H9 (cell line): ENCODE results near the gene DLG2. TPM values are rescaled to one million over a fixed set of nuclear protein-coding genes. Genes with fewer than 3 reads are reported as not detected.

ENCODE experiments used
- DNase-seq: peaks from one replicate; pipeline ENCODE4 v3.0.0-alpha.2; 2017
- H2AFZ ChIP-seq: one replicate; pipeline ENCODE4 v1.6.1; 2013; ENCODE audit warnings: mild to moderate bottlenecking, low read length, control low read depth, moderate library complexity
- H2AK5ac ChIP-seq: 2 replicates; pipeline ENCODE4 v1.6.1; 2013; ENCODE audit warnings: low read length, control low read depth, mixed read lengths; ENCODE audit not compliant: insufficient read length
- H2BK120ac ChIP-seq: one replicate; pipeline ENCODE4 v1.6.1; 2013; ENCODE audit warnings: low read depth, mild to moderate bottlenecking, low read length, control low read depth, inconsistent platforms; ENCODE audit not compliant: poor library complexity, severe bottlenecking
- H2BK12ac ChIP-seq: 2 replicates; pipeline ENCODE4 v1.6.1; 2013; ENCODE audit warnings: low read length, control low read depth, mixed read lengths, low read depth; ENCODE audit not compliant: insufficient read length
- H2BK15ac ChIP-seq: 2 replicates; pipeline ENCODE4 v1.6.1; 2013; ENCODE audit warnings: low read depth, low read length, control low read depth
- H2BK20ac ChIP-seq: one replicate; pipeline ENCODE4 v1.6.1; 2013; ENCODE audit warnings: low read depth, mild to moderate bottlenecking, low read length, control low read depth, inconsistent platforms; ENCODE audit not compliant: poor library complexity, severe bottlenecking
- H2BK5ac ChIP-seq: 2 replicates; pipeline ENCODE4 v1.6.1; 2013; ENCODE audit warnings: low read length, control low read depth, mixed read lengths; ENCODE audit not compliant: insufficient read length
- H3K14ac ChIP-seq: 2 replicates; pipeline ENCODE4 v1.6.1; 2013; ENCODE audit warnings: low read length, control low read depth; ENCODE audit not compliant: insufficient read depth
- H3K18ac ChIP-seq: 2 replicates; pipeline ENCODE4 v1.6.1; 2013; ENCODE audit warnings: low read depth, mild to moderate bottlenecking, mixed read lengths, low read length, control low read depth; ENCODE audit not compliant: insufficient read length
- H3K23ac ChIP-seq: 2 replicates; pipeline ENCODE4 v1.6.1; 2013; ENCODE audit warnings: low read length, control low read depth, mixed read lengths, low read depth; ENCODE audit not compliant: insufficient read length
- H3K23me2 ChIP-seq: 2 replicates; pipeline ENCODE4 v1.6.1; 2013; ENCODE audit warnings: low read depth, mild to moderate bottlenecking, mixed read lengths, low read length, control low read depth; ENCODE audit not compliant: insufficient read length, poor library complexity, severe bottlenecking
- H3K27ac ChIP-seq: 2 replicates; pipeline ENCODE4 v1.5.1; 2013; ENCODE audit warnings: low read length, control low read depth, mixed read lengths, low read depth; ENCODE audit not compliant: insufficient read length
- H3K27me3 ChIP-seq: 2 replicates; pipeline ENCODE4 v1.6.1; 2013; ENCODE audit warnings: low read length, control low read depth, inconsistent platforms; ENCODE audit not compliant: insufficient read depth
- H3K4ac ChIP-seq: 2 replicates; pipeline ENCODE4 v1.6.1; 2013; ENCODE audit warnings: low read depth, mild to moderate bottlenecking, control low read depth, inconsistent platforms, low read length, moderate library complexity
- H3K4me1 ChIP-seq: 2 replicates; pipeline ENCODE4 v1.6.1; 2013; ENCODE audit warnings: low read length, control low read depth, inconsistent platforms; ENCODE audit not compliant: insufficient read depth
- H3K4me2 ChIP-seq: 2 replicates; pipeline ENCODE4 v1.6.1; 2013; ENCODE audit warnings: low read length, control low read depth, mixed read lengths; ENCODE audit not compliant: insufficient read length, insufficient read depth
- H3K56ac ChIP-seq: 2 replicates; pipeline ENCODE4 v1.6.1; 2013; ENCODE audit warnings: low read depth, mild to moderate bottlenecking, mixed read lengths, low read length, control low read depth; ENCODE audit not compliant: insufficient read length
- H3K79me1 ChIP-seq: 2 replicates; pipeline ENCODE4 v1.6.1; 2013; ENCODE audit warnings: low read depth, mild to moderate bottlenecking, moderate library complexity, low read length, control low read depth, inconsistent platforms; ENCODE audit not compliant: insufficient read depth, poor library complexity, severe bottlenecking
- H3K79me2 ChIP-seq: 2 replicates; pipeline ENCODE4 v1.6.1; 2013; ENCODE audit warnings: low read length, control low read depth, inconsistent platforms; ENCODE audit not compliant: insufficient read depth
- H3K9ac ChIP-seq: 2 replicates; pipeline ENCODE4 v1.6.1; 2013; ENCODE audit warnings: low read length, control low read depth, mixed read lengths; ENCODE audit not compliant: insufficient read length; ENCODE audit errors: extremely low read depth
- H3K9me3 ChIP-seq: one replicate; pipeline ENCODE4 v1.6.1; 2013; ENCODE audit warnings: low read depth, low read length, inconsistent platforms; ENCODE audit not compliant: control insufficient read depth
- H3T11ph ChIP-seq: one replicate; pipeline ENCODE4 v1.6.1; 2013; ENCODE audit warnings: mild to moderate bottlenecking, low read length, control low read depth, inconsistent platforms
- H4K20me1 ChIP-seq: one replicate; pipeline ENCODE4 v1.6.1; 2013; ENCODE audit not compliant: control insufficient read depth, insufficient read length, insufficient read depth
- H4K5ac ChIP-seq: 2 replicates; pipeline ENCODE4 v1.6.1; 2013; ENCODE audit warnings: low read depth, mild to moderate bottlenecking, mixed read lengths, low read length, control low read depth; ENCODE audit not compliant: insufficient read length
- H4K8ac ChIP-seq: replicated peaks from 2 replicates; pipeline ENCODE4 v1.6.1; 2013; ENCODE audit warnings: low read length, control low read depth, mixed read lengths, low read depth; ENCODE audit not compliant: insufficient read length
- H4K91ac ChIP-seq: 2 replicates; pipeline ENCODE4 v1.6.1; 2013; ENCODE audit warnings: low read depth, mild to moderate bottlenecking, moderate library complexity, mixed read lengths, low read length, control low read depth; ENCODE audit not compliant: insufficient read length
- H3K27ac Mint-ChIP-seq, 3 experiments: 2 replicates in 2 of 3; 3 replicates in 1 of 3; pipeline ENCODE4 v1.8.0; 2020 to 2021; ENCODE audit warnings: mixed read lengths in 3 of 3, mild to moderate bottlenecking in 1 of 3, moderate library complexity in 1 of 3
- H3K27me3 Mint-ChIP-seq: 2 replicates; pipeline ENCODE4 v1.8.0; 2021; ENCODE audit warnings: low read depth, mild to moderate bottlenecking, moderate library complexity, mixed read lengths
- H3K36me3 Mint-ChIP-seq, 3 experiments: 2 replicates in 2 of 3; 3 replicates in 1 of 3; pipeline ENCODE4 v1.8.0; 2020 to 2021; ENCODE audit warnings: low read depth in 3 of 3, mixed read lengths in 3 of 3; ENCODE audit not compliant: insufficient read depth in 1 of 3
- H3K4me1 Mint-ChIP-seq, 2 experiments: 2 replicates each; pipeline ENCODE4 v1.8.0; 2020; ENCODE audit warnings: mixed read lengths in 2 of 2
- H3K4me3 Mint-ChIP-seq, 2 experiments: 2 replicates in 1 of 2; 3 replicates in 1 of 2; pipeline ENCODE4 v1.8.0; 2020 to 2021; ENCODE audit warnings: mild to moderate bottlenecking in 2 of 2, mixed read lengths in 2 of 2, moderate library complexity in 1 of 2
- H3K9me3 Mint-ChIP-seq, 2 experiments: 2 replicates in 1 of 2; 3 replicates in 1 of 2; pipeline ENCODE4 v1.8.0; 2020; ENCODE audit warnings: mild to moderate bottlenecking in 2 of 2, mixed read lengths in 2 of 2, moderate library complexity in 1 of 2
- CTCF ChIP-seq: fragments of 200-600 bp; sonication (generic); conservative IDR thresholded peaks from 3 replicates; pipeline ENCODE4 v1.8.0; 2021; ENCODE audit warnings: antibody characterized with exemption, mild to moderate bottlenecking
- WGBS: extraction: QIAGEN DNeasy Blood & Tissue Kit; methylation state at CpG from one replicate; pipeline ENCODE4 v1.1.7; 2013; ENCODE audit warnings: missing lambda C conversion rate, low lambda C conversion rate, mixed read lengths; ENCODE audit not compliant: insufficient read length; ENCODE audit errors: extremely low coverage; 5-methylcytosine and 5-hydroxymethylcytosine counted together
- total RNA-seq: library from RNA; stranded (reverse); gene quantifications from 2 replicates; pipeline ENCODE4 v1.2.1, GENCODE V29; 2021

Gene DLG2
- total RNA-seq, 1 experiment from 2014 or later = 8.0 TPM

DNA sequence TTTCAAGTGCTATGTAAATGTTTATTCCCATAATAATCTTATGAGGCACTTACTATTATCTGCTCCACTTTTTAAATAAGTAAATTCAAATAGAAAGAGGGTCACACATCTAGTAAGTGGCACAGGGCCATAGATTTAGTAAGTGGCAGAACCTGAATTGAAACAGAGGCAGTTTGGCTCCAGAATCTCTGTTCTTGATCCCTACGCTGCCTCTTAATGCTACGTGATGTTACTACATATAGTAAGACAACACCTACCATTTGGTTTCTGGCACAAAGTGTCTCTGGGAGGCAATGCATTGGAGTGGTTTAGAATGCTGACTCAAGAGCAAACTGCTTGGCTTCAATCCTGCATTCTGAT is 1018.3 kb downstream of the DLG2 start:
- Histone ChIP-seq H3K79me1 (no peaks in the 10 kb centered on the region), H2BK15ac (no peak overlapping the region), H3K18ac (no peak overlapping the region), H2BK12ac (no peak overlapping the region), H3K79me2 (no peaks in the 10 kb centered on the region), H4K8ac (no peak overlapping the region), H3K23me2 (no peaks in the 10 kb centered on the region), H3K27me3 (no peaks in the 10 kb centered on the region), H2BK20ac (no peak overlapping the region), H3K56ac (no peak overlapping the region), H3K4ac (no peak overlapping the region), H2BK120ac (no peak overlapping the region), H3T11ph (no peak overlapping the region), H3K4me1 (no peaks in the 10 kb centered on the region), H3K4me2 (no peak overlapping the region), H3K27ac (no peak overlapping the region), H4K20me1 (no peaks in the 10 kb centered on the region), H2BK5ac (no peak overlapping the region), H4K5ac (no peak overlapping the region), H4K91ac (no peak overlapping the region), H2AFZ (no peak overlapping the region), H3K23ac (no peak overlapping the region), H2AK5ac (no peak overlapping the region), H3K9me3 (no peaks in the 10 kb centered on the region), H3K14ac (no peak overlapping the region), H3K9ac (no peak overlapping the region)
- WGBS = no CpG with 5 or more reads among the region's 2 CpGs
- H3K27me3 Mint-ChIP-seq = no peaks in the 10 kb centered on the region
- DNase-seq = no peak
- no peaks in the 10 kb centered on the region for H3K9me3 Mint-ChIP-seq
- H3K36me3 Mint-ChIP-seq = no peaks in the 10 kb centered on the region
- no peak overlapping the region for H3K4me3 Mint-ChIP-seq
- H3K27ac Mint-ChIP-seq = no peak overlapping the region
- no peak for TF ChIP-seq CTCF
- H3K4me1 Mint-ChIP-seq = no peaks in the 10 kb centered on the region; a peak in 1 of 4 replicates
